Natural killer cell (primary cell): ENCODE measurements around the gene ZC3H4. TPM values are rescaled to one million over a fixed set of nuclear protein-coding genes. Genes with fewer than 3 reads are reported as not detected.

Source experiments
- ATAC-seq, 3 donors: fragments of 150-1000 bp in 2 of 3; fragments of 200-7000 bp in 1 of 3; cut with Tn5 transposase; 1 replicate in 1 of 3; 2 replicates in 2 of 3; pipeline ENCODE4 v1.10.0; 2021; ENCODE audit warnings: mild to moderate bottlenecking in 2 of 3, moderate library complexity in 2 of 3
- DNase-seq, 2 donors: peaks; one replicate each; pipeline versions ENCODE4 v3.0.0 to v3.0.0-alpha.2; 2013 to 2021; ENCODE audit warnings: mixed read lengths in 1 of 2
- H3K27ac ChIP-seq: one replicate; pipeline ENCODE4 v1.5.1; 2013; ENCODE audit warnings: mild to moderate bottlenecking, low read length
- H3K27me3 ChIP-seq: one replicate; pipeline ENCODE4 v1.6.1; 2013; ENCODE audit warnings: low read length; ENCODE audit not compliant: control insufficient read depth, insufficient read depth
- H3K36me3 ChIP-seq: one replicate; pipeline ENCODE4 v1.6.1; 2013; ENCODE audit warnings: low read length; ENCODE audit not compliant: control insufficient read depth, insufficient read depth
- H3K4me1 ChIP-seq: one replicate; pipeline ENCODE4 v1.6.1; 2013; ENCODE audit warnings: low read length; ENCODE audit not compliant: control insufficient read depth, insufficient read depth
- H3K4me3 ChIP-seq: one replicate; pipeline ENCODE4 v1.5.1; 2013; ENCODE audit warnings: low read length
- H3K9me3 ChIP-seq: one replicate; pipeline ENCODE4 v1.6.1; 2013; ENCODE audit warnings: low read length; ENCODE audit not compliant: control insufficient read depth, insufficient read depth
- H3K27ac Mint-ChIP-seq, 2 donors: one replicate each; pipeline ENCODE4 v1.8.0; 2022; ENCODE audit warnings: mild to moderate bottlenecking in 2 of 2, mixed read lengths in 2 of 2, moderate library complexity in 1 of 2
- H3K27me3 Mint-ChIP-seq, 2 donors: one replicate each; pipeline ENCODE4 v1.8.0; 2022; ENCODE audit warnings: low read depth in 2 of 2, mixed read lengths in 2 of 2
- H3K36me3 Mint-ChIP-seq: one replicate; pipeline ENCODE4 v1.8.0; 2022; ENCODE audit warnings: mixed read lengths
- H3K4me1 Mint-ChIP-seq, 2 donors: one replicate each; pipeline ENCODE4 v1.8.0; 2022; ENCODE audit warnings: mixed read lengths in 2 of 2
- H3K4me3 Mint-ChIP-seq: one replicate; pipeline ENCODE4 v1.8.0; 2022; ENCODE audit warnings: mild to moderate bottlenecking, moderate library complexity, mixed read lengths
- H3K9me3 Mint-ChIP-seq, 2 donors: one replicate each; pipeline ENCODE4 v1.8.0; 2022; ENCODE audit warnings: mixed read lengths in 2 of 2
- CTCF ChIP-seq: fragments of 200-600 bp; IDR thresholded peaks from one replicate; pipeline ENCODE4 v1.8.0; 2022; ENCODE audit warnings: antibody characterized with exemption
- WGBS: methylation state at CpG from one replicate; pipeline ENCODE4 v1.1.7; 2013; ENCODE audit warnings: missing lambda C conversion rate; ENCODE audit not compliant: insufficient coverage; 5-methylcytosine and 5-hydroxymethylcytosine counted together
- intact Hi-C: fragments of 100-400 bp; cut with micrococcal nuclease; formaldehyde crosslinking; loops from one replicate; pipeline ENCODE4 v1.14.2; 2022
- total RNA-seq, 4 donors: library from RNA; stranded (reverse); fragments of 120-200 nt in 1 of 4; gene quantifications; one replicate each; pipeline versions ENCODE4 v1.2.3 to v1.2.4, GENCODE V29; 2013 to 2022

The ZC3H4 gene
- total RNA-seq, 3 donors from 2014 or later (not counting 1 experiment from before 2014, with no cell fraction given) = 71.2 to 75.3 (median 73.3) TPM

DNA sequence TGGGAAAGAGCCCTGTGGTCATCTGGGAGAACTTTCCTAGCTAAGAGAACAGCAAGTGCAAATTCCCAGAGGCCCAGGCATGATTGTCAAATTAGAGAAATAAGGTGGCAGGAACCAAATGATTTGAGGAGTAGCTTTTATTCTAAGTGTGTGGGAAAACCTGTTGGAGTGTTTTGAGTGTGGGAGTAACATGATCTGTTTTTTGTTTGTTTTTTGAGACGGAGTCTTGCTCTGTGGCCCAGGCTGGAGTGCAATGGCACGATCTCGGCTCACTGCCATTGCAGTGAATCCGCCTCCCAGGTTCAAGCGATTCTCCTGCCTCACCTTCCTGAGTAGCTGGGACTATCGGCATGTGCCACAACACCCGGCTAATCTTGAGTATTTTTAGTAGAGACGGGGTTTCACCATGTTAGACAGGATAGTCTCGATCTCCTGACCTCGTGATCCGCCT lies 19.5 kb upstream of the ZC3H4 start:
- Mint-ChIP-seq H3K27ac (peak overlapping the region; percentile 11 to 22), H3K9me3 (no peaks in the 10 kb centered on the region), H3K36me3 (peaks cover 8% of the 10 kb centered on the region), H3K4me3 (peak overlapping the region; percentile 7), H3K27me3 (no peaks in the 10 kb centered on the region), H3K4me1 (peaks cover 35 to 56% of the 10 kb centered on the region in 2 donors)
- H3K9me3 ChIP-seq = no peaks in the 10 kb centered on the region
- no peak overlapping the region for H3K4me3 ChIP-seq
- DNase-seq (no peak), ATAC-seq (no peak)
- no peaks in the 10 kb centered on the region for H3K27me3 ChIP-seq
- no peaks in the 10 kb centered on the region for H3K36me3 ChIP-seq
- WGBS = 95% methylated on average over 11 of the region's 11 CpGs
- H3K4me1 ChIP-seq = peaks cover 17% of the 10 kb centered on the region
- intact Hi-C loops = no loop called here
- H3K27ac ChIP-seq = no peak overlapping the region
- no peak for TF ChIP-seq CTCF

GRCh38 chr19:47132194-47132852 lies 18.7 kb upstream of the ZC3H4 start:
- H3K27ac Mint-ChIP-seq = peak overlapping the region; percentile 92 to 99
- Histone ChIP-seq H3K27ac (no peak overlapping the region), H3K36me3 (no peaks in the 10 kb centered on the region), H3K27me3 (no peaks in the 10 kb centered on the region), H3K9me3 (no peaks in the 10 kb centered on the region), H3K4me1 (peaks cover 17% of the 10 kb centered on the region), H3K4me3 (no peak overlapping the region)
- intact Hi-C loops = no loop called here
- DNase-seq (no peak), ATAC-seq (no peak)
- peaks cover 35 to 56% of the 10 kb centered on the region in 2 donors for H3K4me1 Mint-ChIP-seq
- WGBS = 86% methylated on average over 5 of the region's 7 CpGs
- H3K27me3 Mint-ChIP-seq = no peaks in the 10 kb centered on the region
- peaks cover 8% of the 10 kb centered on the region for H3K36me3 Mint-ChIP-seq
- TF ChIP-seq CTCF = no peak
- H3K9me3 Mint-ChIP-seq = no peaks in the 10 kb centered on the region
- H3K4me3 Mint-ChIP-seq = peak overlapping the region; percentile 98

DNA sequence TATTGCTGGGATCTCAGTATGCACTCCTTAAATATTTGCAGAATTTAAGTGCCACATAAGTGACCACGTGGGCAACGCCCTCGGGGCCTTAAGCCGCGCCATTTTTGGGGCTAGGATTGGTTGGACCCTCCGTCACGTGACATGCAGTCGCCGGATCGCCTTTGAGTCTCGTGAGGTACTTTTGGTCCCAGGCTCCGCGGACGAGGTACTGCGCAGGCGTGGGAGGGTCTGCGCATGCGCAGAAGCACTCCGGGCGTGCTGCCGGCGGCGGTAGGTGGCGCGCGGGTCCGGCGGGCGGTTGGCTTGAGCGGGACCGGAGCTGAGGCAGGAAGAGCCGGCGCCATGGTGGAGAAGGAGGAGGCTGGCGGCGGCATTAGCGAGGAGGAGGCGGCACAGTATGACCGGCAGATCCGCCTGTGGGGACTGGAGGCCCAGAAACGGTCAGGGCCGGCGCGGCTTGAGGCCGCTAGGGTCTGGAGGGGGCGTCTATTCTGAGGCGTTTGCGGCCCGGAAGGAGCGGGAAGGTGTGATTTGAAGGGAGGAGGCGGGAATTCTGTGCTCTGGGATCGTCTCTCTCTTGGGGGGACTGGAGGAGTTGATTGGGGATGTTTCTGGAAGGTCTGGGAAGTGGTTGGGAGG lies 17.1 kb upstream of the ZC3H4 start, which contains the start of gene SAE1:
TSS of gene SAE1 (plus strand) at position 247 of the 639 bp plus-strand sequence. CDS start at position 343, 96 bp downstream.
- WGBS = under 1% methylated on average over 51 of the region's 51 CpGs
- no peaks in the 10 kb centered on the region for H3K9me3 Mint-ChIP-seq
- peaks cover 35 to 51% of the 10 kb centered on the region in 2 donors for H3K4me1 Mint-ChIP-seq
- Histone ChIP-seq H3K9me3 (no peaks in the 10 kb centered on the region), H3K4me3 (peak within 1 kb of the TSS; percentile 93), H3K36me3 (no peaks in the 10 kb centered on the region), H3K27me3 (no peaks in the 10 kb centered on the region), H3K4me1 (peaks cover 17% of the 10 kb centered on the region), H3K27ac (peak within 1 kb of the TSS; percentile 74)
- DNase-seq (peak; percentile 87 to 95), ATAC-seq (peak; percentile 89 to 94 (median 91))
- peak within 1 kb of the TSS; percentile 92 to 99 for H3K27ac Mint-ChIP-seq
- H3K4me3 Mint-ChIP-seq = peak within 1 kb of the TSS; percentile 98
- peak; percentile 46 for TF ChIP-seq CTCF
- intact Hi-C loops = loop anchor here (2.0 kb wide), 1 partner anchor 18 kb away; the partner anchor contains the start of gene ZC3H4
- peaks cover 8% of the 10 kb centered on the region for H3K36me3 Mint-ChIP-seq
- no peaks in the 10 kb centered on the region for H3K27me3 Mint-ChIP-seq
